RWPE2 (cell line): ENCODE results near the gene ATP6V0B.

Source experiments
- ATAC-seq: fragments of 200-7000 bp; cut with Tn5 transposase; 3 replicates; pipeline ENCODE4 v1.9.1; 2021; ENCODE audit warnings: low read depth
- DNase-seq: peaks from one replicate; pipeline ENCODE4 v3.0.0-alpha.2; 2020; ENCODE audit warnings: low spot score
- H3K27ac ChIP-seq: fragments of 450-650 bp; 2 replicates; pipeline ENCODE4 v1.5.1; 2017; ENCODE audit warnings: mild to moderate bottlenecking; ENCODE audit not compliant: poor library complexity, severe bottlenecking
- H3K27me3 ChIP-seq: fragments of 250-450 bp; sonication (Bioruptor Pico); 2 replicates; pipeline ENCODE4 v1.5.1; 2021; ENCODE audit warnings: mild to moderate bottlenecking, moderate library complexity; ENCODE audit not compliant: insufficient read depth, poor library complexity, severe bottlenecking
- H3K36me3 ChIP-seq: fragments of 250-450 bp; sonication (Bioruptor Pico); 2 replicates; pipeline ENCODE4 v1.5.1; 2020; ENCODE audit warnings: low read depth, mild to moderate bottlenecking, moderate library complexity
- H3K4me1 ChIP-seq: fragments of 250-450 bp; sonication (Bioruptor Pico); 2 replicates; pipeline ENCODE4 v1.5.1; 2021; ENCODE audit warnings: mild to moderate bottlenecking, moderate library complexity; ENCODE audit not compliant: insufficient read depth, poor library complexity, severe bottlenecking
- H3K4me3 ChIP-seq: fragments of 250-450 bp; sonication (Bioruptor Pico); 2 replicates; pipeline ENCODE4 v1.5.1; 2021; ENCODE audit warnings: mild to moderate bottlenecking, moderate library complexity; ENCODE audit not compliant: severe bottlenecking
- H3K9me3 ChIP-seq: fragments of 250-450 bp; sonication (Bioruptor Pico); 2 replicates; pipeline ENCODE4 v1.5.1; 2021; ENCODE audit warnings: mild to moderate bottlenecking, moderate library complexity; ENCODE audit not compliant: severe bottlenecking
- TF ChIP-seq, protein P1 (sequence below): fragments of 450-650 bp; IDR thresholded peaks from one replicate; pipeline ENCODE4 v1.5.1; 2017; ENCODE audit warnings: mild to moderate bottlenecking, moderate library complexity; ENCODE audit not compliant: poor library complexity, severe bottlenecking

The ATP6V0B gene

DNA sequence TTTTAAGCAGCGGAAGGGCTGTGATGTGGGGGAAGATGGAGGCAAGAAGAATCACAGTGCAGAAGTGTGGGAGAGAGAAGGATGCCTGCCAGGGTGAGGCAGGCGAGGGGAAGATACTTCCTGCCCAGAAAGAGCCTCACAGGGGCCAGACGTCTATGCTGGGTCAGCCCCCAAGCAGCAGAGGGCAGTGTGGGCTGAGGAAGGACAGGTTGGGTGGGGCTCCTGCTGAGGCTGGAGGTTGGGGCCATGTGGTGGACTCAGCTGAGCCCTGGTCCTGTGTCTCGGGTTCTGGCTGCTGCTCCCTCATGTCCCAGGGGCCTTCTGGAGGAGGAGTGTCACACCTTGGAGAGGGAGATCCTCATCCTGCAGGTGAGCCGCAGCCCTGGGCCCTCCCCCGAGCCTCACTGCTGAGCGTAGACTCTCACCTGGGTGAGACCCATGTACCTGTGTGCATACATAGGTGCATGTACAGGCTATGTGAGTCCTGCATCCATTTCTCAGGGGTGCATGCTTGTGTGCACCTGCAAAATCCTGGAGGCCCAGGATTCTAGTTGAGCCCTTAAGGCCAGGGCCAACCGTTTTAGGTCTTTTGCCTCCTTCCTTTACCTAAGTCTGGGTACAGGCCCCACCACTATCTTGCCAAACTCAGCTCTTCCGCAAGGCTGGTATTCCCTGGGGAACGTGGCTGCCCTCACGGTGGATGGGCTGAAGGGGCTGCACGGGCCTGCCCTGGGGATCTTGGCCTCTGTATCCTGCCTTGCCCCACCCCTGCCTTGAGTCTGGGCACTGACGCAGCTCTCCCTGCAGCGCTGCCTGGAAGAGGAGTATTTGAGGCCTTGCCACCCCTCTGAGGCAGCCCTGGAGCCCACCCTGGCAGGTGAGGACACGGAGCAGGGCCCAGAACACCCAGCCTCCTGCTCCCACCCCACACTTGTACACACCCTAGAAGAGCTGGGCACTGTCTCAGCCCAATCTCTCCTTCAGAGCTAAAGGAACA is 20.3 kb downstream of the ATP6V0B start:
- peak; percentile 8; the same call in 1 of the 3 replicates for ATAC-seq
- Histone ChIP-seq H3K36me3 (no peaks in the 10 kb centered on the region), H3K27me3 (no peaks in the 10 kb centered on the region), H3K27ac (no peak overlapping the region), H3K4me3 (no peak overlapping the region), H3K9me3 (no peaks in the 10 kb centered on the region), H3K4me1 (no peaks in the 10 kb centered on the region)
- DNase-seq, result no peak
- TF ChIP-seq, protein P1, sequence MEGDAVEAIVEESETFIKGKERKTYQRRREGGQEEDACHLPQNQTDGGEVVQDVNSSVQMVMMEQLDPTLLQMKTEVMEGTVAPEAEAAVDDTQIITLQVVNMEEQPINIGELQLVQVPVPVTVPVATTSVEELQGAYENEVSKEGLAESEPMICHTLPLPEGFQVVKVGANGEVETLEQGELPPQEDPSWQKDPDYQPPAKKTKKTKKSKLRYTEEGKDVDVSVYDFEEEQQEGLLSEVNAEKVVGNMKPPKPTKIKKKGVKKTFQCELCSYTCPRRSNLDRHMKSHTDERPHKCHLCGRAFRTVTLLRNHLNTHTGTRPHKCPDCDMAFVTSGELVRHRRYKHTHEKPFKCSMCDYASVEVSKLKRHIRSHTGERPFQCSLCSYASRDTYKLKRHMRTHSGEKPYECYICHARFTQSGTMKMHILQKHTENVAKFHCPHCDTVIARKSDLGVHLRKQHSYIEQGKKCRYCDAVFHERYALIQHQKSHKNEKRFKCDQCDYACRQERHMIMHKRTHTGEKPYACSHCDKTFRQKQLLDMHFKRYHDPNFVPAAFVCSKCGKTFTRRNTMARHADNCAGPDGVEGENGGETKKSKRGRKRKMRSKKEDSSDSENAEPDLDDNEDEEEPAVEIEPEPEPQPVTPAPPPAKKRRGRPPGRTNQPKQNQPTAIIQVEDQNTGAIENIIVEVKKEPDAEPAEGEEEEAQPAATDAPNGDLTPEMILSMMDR, result peak; percentile 38

- no peaks in the 10 kb centered on the region for H3K36me3 ChIP-seq
- H3K4me3 ChIP-seq, result no peak overlapping the region
- H3K27me3 ChIP-seq, result no peaks in the 10 kb centered on the region
- DNase-seq, result no peak
- no peak overlapping the region for H3K27ac ChIP-seq
- H3K4me1 ChIP-seq, result no peaks in the 10 kb centered on the region
- ATAC-seq, result no peak
- TF ChIP-seq, protein P1, result no peak
- H3K9me3 ChIP-seq, result no peaks in the 10 kb centered on the region
Measured at GRCh38 chr1:43995984-43996732, 21.4 kb downstream of the ATP6V0B start.

GRCh38 chr1:43996733-43997115 is 22.0 kb downstream of the ATP6V0B start:
- H3K36me3 ChIP-seq, result no peaks in the 10 kb centered on the region
- H3K4me3 ChIP-seq, result no peak overlapping the region
- DNase-seq (no peak), ATAC-seq (no peak)
- no peaks in the 10 kb centered on the region for H3K9me3 ChIP-seq
- no peaks in the 10 kb centered on the region for H3K4me1 ChIP-seq
- H3K27me3 ChIP-seq, result no peaks in the 10 kb centered on the region
- no peak overlapping the region for H3K27ac ChIP-seq
- TF ChIP-seq, protein P1, result no peak

- no peak overlapping the region for H3K4me3 ChIP-seq
- no peaks in the 10 kb centered on the region for H3K9me3 ChIP-seq
- DNase-seq, result no peak
- TF ChIP-seq, protein P1, result no peak
- H3K27ac ChIP-seq, result no peak overlapping the region
- no peak for ATAC-seq
- H3K4me1 ChIP-seq, result no peaks in the 10 kb centered on the region
- H3K36me3 ChIP-seq, result no peaks in the 10 kb centered on the region
- H3K27me3 ChIP-seq, result no peaks in the 10 kb centered on the region
Measured at GRCh38 chr1:43997295-43997999, 22.7 kb downstream of the ATP6V0B start.
